ENCODE data around the gene MYO7A.

The MYO7A gene

GRCh38 chr11:77112641-77113381 lies 15.2 kb upstream of the MYO7A start:
- no peak for DNase-seq

- no peak for DNase-seq
Observed at GRCh38 chr11:77113382-77114088, 14.5 kb upstream of the MYO7A start.

GRCh38 chr11:77114089-77114463 lies 14.0 kb upstream of the MYO7A start:
- DNase-seq: no peak

GRCh38 chr11:77115181-77115611 lies 12.8 kb upstream of the MYO7A start:
- no peak for DNase-seq

GRCh38 chr11:77115956-77116355 lies 12.1 kb upstream of the MYO7A start:
- DNase-seq: no peak

- no peak for DNase-seq
Observed at GRCh38 chr11:77117492-77117891, 10.6 kb upstream of the MYO7A start.

GRCh38 chr11:77118086-77118485 lies 10.0 kb upstream of the MYO7A start:
- no peak for DNase-seq

- no peak for DNase-seq
Observed at GRCh38 chr11:77118971-77119370, 9.1 kb upstream of the MYO7A start.

GRCh38 chr11:77119531-77119936 lies 8.5 kb upstream of the MYO7A start:
- no peak for DNase-seq

- DNase-seq: no peak
Observed at GRCh38 chr11:77120571-77120970, 7.5 kb upstream of the MYO7A start.

GRCh38 chr11:77121096-77121640 lies 6.9 kb upstream of the MYO7A start:
- no peak for DNase-seq

GRCh38 chr11:77121876-77122575 lies 6.0 kb upstream of the MYO7A start:
- no peak for DNase-seq

GRCh38 chr11:77122576-77123212 lies 5.4 kb upstream of the MYO7A start:
- DNase-seq: no peak

GRCh38 chr11:77123591-77123990 lies 4.5 kb upstream of the MYO7A start:
- no peak for DNase-seq

GRCh38 chr11:77124041-77124440 lies 4.0 kb upstream of the MYO7A start:
- no peak for DNase-seq

GRCh38 chr11:77124488-77124887 lies 3.6 kb upstream of the MYO7A start:
- no peak for DNase-seq

- DNase-seq: no peak
Observed at GRCh38 chr11:77125191-77125590, 2.9 kb upstream of the MYO7A start.

GRCh38 chr11:77125695-77126094 lies 2.4 kb upstream of the MYO7A start:
- no peak for DNase-seq

GRCh38 chr11:77126156-77126775 lies 1.8 kb upstream of the MYO7A start:
- no peak for DNase-seq

- no peak for DNase-seq
Observed at GRCh38 chr11:77126861-77127234, 1.2 kb upstream of the MYO7A start.

GRCh38 chr11:77127235-77127911 lies 673 bp upstream of the MYO7A start:
- peak; percentile 43 for DNase-seq
